Measurements from ENCODE around the gene GGA1. TPM values are rescaled to one million over a fixed set of nuclear protein-coding genes. Genes with fewer than 3 reads are reported as not detected.
"Not testable (repeated sequence)": the region's sequence is repeated elsewhere in the genome, so short reads cannot be mapped to it uniquely, and the experiment has no call there.

Gene GGA1
- total RNA-seq, 1 donor from 2014 or later, result 57.9 TPM

GRCh38 chr22:37650463-37651136 is 42.0 kb downstream of the GGA1 start:
- DNase-seq (ENCODE audit: low read depth), result no peak

- DNase-seq (ENCODE audit: low read depth), result no peak
These were observed 46.1 kb downstream of the GGA1 start for GRCh38 chr22:37654563-37655251.

- DNase-seq (ENCODE audit: low read depth), result no peak
These were observed 46.6 kb downstream of the GGA1 start for GRCh38 chr22:37655252-37655563.

- not testable (repeated sequence) for DNase-seq (ENCODE audit: low read depth)
These were observed 47.9 kb downstream of the GGA1 start for GRCh38 chr22:37656583-37656982.

GRCh38 chr22:37657590-37658132 is 49.0 kb downstream of the GGA1 start:
- peak; percentile 15 for DNase-seq (ENCODE audit: low read depth)

- peak; percentile 99 for DNase-seq (ENCODE audit: low read depth)
These were observed 49.8 kb downstream of the GGA1 start, which contains the start of gene PDXP for GRCh38 chr22:37658133-37659065. Gene PDXP (plus strand): TSS chr22:37658723. CDS start chr22:37658783, 60 bp downstream.

- DNase-seq (ENCODE audit: low read depth), result no peak
These were observed 50.6 kb downstream of the GGA1 start for GRCh38 chr22:37659066-37659896.

- no peak for DNase-seq (ENCODE audit: low read depth)
These were observed 51.5 kb downstream of the GGA1 start for GRCh38 chr22:37659897-37660708.

- no peak for DNase-seq (ENCODE audit: low read depth)
These were observed 52.0 kb downstream of the GGA1 start for GRCh38 chr22:37660709-37661045.

GRCh38 chr22:37661160-37661924 is 52.7 kb downstream of the GGA1 start:
- DNase-seq (ENCODE audit: low read depth), result peak; percentile 37

GRCh38 chr22:37662039-37662438 is 53.4 kb downstream of the GGA1 start:
- no peak for DNase-seq (ENCODE audit: low read depth)

GRCh38 chr22:37663521-37664140 is 55.0 kb downstream of the GGA1 start:
- no peak for DNase-seq (ENCODE audit: low read depth)

GRCh38 chr22:37664249-37665101 is 55.8 kb downstream of the GGA1 start:
- no peak for DNase-seq (ENCODE audit: low read depth)

- DNase-seq (ENCODE audit: low read depth), result no peak
These were observed 56.9 kb downstream of the GGA1 start for GRCh38 chr22:37665487-37665886.

- DNase-seq (ENCODE audit: low read depth), result peak; percentile 33
These were observed 61.0 kb downstream of the GGA1 start for GRCh38 chr22:37669586-37669985.

GRCh38 chr22:37672206-37672919 is 63.7 kb downstream of the GGA1 start:
- no peak for DNase-seq (ENCODE audit: low read depth)

GRCh38 chr22:37672920-37673455 is 64.4 kb downstream of the GGA1 start:
- no peak for DNase-seq (ENCODE audit: low read depth)
